HG02943 (cell line): ENCODE data around the gene ATP2C1.

Source experiments
- ATAC-seq: cut with Tn5 transposase; IDR thresholded peaks from one replicate; pipeline ENCODE4 v1.9.1; 2021; ENCODE audit warnings: mild to moderate bottlenecking, low read depth, moderate library complexity; ENCODE audit not compliant: unreplicated experiment

The ATP2C1 gene

DNA sequence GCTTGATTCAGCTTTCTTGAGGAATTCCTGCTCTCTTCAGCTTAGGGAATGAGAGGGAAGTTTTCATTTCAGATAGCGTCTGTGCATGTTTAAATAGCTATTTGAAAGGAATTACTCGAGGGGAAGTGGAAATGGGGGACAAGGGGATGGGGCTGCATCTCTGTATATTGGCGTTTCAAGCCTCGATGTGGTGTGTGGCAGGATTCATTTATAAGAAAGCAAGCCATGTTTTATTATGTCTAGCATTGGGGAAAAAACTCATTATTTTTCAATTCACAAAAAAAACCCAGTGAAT, 1.0 kb downstream of the ATP2C1 start:
- no peak for ATAC-seq

DNA sequence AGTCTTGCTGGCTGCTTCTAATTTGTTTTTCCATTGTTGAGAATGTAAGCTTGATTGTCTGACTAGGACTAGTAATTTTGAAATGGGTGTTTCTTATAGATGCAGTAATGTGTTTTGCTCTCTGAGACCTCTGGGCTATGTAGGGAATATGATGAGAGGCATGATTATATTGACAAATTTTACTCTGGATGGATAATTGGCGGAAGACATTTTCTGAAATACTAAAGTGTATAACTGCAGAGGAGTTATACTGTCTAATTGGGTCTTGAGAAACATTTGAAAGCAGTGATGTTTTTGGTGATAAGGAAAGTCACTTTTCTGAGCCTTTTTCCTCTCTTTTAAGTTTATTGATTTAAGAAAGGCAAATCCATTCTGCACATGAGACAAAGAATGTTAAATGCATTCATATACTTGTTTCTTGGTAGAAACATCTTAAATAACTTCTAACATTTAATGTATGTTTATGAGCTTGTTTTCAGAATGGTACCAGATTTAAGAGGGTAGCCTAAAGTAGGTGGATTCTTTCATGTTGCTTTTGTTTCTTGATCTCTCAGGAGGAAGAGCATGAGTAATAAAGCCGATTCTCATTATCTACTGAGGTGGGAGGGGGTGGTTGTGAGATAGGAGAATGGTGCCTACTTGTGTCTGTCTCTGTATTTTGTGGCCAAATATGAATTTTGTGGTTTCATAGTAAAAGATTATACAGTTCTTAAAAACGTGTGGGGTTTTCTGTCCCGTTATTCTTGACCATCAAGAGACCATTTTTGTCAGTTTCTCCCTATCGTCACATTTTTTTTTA, 2.0 kb downstream of the ATP2C1 start:
- no peak for ATAC-seq

DNA sequence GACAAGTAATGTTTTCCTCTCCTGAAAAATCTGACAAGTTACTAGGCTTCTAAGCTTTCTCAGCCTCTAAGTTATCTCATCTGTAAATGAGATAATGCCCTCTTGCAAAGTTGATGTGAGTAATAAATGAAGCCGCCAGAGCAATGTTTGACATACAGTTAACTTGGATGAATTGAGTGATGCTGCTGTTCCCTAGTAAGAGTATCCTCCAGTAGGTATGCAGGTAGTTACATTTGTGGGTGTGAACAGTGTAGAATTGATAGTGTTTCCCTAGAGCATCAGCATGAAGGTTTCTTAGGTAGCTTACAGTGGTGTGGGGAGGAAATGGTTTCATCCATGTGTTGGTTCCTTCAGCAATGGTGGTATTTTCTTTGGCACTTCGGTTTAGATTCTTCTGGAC, 3.4 kb downstream of the ATP2C1 start:
- ATAC-seq = no peak

GRCh38 chr3:130900959-130901358, 7.1 kb downstream of the ATP2C1 start:
- peak; percentile 45 for ATAC-seq

DNA sequence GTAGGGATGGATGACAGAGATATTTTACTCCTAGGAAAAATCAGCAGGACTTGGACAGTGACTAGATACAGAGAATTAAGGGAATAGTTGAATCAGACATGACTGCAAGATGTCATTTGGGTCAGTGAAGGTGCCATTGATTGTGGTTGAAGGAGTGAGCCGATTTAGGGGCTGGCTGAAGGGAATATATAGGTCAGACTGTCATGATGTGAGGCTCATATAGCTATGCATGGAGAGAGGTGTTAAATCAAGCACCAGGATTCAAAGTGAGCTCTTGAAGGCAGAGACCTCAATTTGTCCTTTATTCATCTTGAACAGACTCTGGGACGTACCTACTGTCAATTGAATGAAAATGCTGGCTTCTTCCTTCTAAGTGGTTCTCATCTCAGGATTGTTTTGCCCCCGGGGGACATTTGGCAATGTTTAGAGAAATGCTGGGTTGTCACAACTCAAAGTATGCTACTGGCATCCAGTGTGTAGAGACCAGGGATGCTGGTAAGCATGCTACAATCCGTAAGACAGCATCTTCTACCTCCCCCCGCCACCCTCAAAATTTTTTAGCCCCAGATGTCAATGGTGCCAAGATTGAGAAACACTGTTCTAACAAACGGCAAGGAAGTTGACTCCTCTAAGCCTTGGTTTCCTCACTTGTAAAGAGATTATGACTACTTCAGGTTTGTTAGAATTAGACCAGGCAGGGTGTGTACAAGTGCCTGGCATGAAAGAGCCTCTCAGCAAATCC, 7.8 kb downstream of the ATP2C1 start:
- ATAC-seq = no peak

DNA sequence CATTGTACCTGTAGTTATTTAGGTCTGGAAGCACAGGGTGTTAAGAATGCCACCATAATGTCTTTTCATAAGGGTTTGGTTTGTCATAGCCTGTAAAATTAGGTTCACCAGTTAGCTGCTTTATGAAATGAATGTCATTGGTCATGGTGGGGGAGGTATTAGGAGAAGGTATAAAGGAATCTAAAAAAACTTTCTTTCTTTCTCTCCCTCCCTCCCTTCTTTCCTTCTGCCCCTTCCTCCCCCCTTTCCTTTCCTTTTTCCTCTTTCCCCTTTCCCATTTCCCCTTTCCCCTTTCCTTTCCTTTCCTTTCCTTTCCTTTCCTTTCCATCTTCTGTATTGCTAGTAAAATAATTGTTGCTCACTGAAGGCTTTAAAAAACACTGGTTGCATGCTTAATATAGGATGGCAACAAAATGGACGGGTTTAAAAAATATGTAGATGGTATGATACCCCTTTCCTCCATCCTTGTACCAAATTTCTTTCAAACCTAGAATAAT, 9.6 kb downstream of the ATP2C1 start:
- ATAC-seq = no peak

DNA sequence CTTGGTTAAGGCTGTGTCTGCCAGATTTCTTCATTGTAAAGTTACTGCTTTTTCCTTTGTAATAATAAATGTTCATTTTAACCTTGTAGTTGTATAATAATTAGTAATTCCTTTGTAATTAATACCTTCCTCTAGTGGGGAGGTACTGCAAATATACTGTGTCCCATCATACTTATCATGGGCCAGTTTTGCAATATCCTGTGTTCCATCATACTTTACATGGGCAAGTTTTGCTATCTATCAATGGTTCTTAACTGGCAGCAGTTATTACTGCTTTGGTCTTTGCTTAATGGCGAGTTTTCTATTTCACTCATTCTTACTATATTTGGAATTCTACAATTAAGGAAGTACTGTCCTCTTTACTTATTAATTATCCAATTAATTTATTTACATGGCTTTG, 10.6 kb downstream of the ATP2C1 start:
- ATAC-seq = no peak

DNA sequence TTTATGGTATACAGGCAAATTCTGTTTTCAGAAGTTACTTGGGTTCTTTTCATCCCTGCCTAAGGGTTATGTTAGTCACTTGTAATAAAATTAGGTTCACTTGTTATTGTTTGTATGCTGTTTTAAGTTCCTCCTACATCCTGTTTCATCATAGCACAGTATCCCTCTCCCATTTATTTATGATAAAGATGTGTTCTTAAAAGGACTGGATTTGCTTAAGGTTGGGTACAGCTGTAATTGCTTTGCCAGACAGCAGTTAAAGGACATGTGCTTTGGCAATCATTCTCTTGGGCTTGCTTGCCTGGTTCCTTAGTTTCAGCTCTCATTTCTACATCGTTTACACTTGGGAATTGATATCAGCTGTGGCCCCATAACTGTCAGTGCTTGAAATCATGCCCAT, 11.7 kb downstream of the ATP2C1 start:
- no peak for ATAC-seq

DNA sequence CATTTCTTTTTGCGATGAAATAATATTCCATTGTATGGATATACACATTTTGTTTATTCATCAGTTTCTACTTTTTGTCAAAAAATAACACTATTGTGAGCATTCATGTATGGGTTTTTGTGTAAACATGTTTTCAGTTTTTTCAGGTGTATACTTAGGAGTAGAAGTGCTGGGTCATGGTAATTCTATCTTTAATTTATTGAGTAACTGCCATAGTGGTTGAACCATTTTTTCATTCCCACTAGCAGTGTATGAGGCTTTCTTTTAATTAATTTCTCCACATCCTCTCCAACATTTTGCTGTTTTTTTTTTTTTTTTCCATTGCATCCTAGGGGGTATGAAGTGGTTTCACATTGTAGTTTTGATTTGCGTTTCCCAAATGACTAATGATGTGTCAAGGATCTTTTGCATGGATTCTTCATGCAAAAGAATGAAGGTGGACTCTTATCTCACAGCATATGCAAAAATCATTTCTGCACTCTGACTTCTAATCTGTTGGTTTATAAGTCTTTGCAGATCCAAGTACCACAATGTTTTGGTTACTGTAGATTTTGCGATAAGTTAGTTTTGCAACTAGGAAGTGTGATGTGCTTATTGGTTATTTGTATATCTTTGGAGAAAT, 12.6 kb downstream of the ATP2C1 start:
- ATAC-seq = no peak

DNA sequence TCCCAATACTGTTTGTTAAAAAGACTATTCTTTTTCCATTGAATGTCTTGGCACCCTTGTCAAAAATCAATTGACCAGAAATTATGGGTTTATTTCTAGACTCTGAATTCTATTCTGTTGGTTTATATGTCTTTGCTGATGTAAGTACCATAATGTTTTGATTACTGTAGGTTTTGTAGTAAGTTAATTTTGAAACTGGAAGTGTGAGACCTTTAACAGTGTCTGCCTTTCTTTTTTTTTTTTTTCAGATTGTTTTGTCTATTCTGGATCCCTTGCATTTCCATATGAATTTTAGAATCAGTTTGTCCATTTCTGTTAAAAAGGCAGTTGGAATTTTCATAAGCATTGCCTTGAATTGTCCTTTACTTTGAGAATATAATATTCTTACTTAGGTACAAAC, 13.6 kb downstream of the ATP2C1 start:
- ATAC-seq = no peak

DNA sequence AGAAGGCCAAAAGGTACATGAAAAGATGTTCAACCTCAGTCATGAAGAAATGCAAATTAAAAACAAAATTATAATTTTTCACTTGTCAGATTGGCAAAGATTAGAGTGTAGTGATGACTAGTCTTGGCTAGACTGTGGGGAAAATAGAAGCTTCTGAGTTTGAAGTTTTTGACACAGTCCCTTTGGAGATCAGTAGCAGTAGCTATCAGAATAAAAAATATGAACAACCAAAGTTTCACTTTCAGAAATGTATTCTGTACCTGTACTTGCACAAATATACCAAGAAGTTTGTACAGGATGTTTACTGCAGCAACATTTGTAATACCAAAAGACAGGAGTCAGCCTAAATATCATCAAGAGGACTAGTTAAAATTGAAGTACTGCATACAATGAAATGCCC, 14.1 kb downstream of the ATP2C1 start:
- ATAC-seq = no peak

DNA sequence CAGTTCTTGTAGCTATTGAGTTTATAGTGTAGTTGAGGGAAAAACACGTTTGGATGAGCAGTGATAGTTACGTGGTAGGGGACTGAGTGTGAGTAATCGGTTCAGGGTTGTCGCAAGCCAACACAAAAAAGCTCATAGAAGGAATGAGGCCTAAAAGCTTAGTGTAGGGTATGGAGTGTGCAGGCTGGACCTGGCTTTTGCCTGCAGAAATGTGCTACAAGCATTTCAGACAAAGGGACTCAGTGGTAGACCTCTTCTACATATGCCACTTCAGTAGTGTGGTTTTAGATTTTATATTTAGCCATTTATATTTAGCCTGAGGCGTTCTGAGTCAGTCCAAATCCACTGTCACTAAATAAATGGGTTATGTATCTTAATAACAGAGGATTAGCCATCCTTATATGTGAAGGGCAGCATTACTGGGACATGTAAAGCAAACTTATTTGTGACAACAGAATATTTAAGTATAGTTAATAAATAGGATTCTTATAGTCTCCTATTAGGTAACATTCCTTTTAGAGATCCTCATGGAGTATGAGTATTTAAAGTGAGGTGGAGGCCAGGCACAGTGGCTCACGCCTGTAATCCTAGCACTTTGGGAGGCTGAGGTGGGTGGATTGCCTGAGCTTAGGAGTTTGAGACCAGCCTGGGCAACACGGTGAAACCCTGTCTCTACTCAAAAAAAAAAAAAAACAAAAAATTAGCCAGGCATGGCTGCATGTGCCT, 21.8 kb downstream of the ATP2C1 start:
- no peak for ATAC-seq

- no peak for ATAC-seq
Measured at GRCh38 chr3:130916507-130917167, 22.8 kb downstream of the ATP2C1 start.

GRCh38 chr3:130918328-130918727, 24.4 kb downstream of the ATP2C1 start:
- no peak for ATAC-seq

- no peak for ATAC-seq
Measured at GRCh38 chr3:130925628-130926027, 31.7 kb downstream of the ATP2C1 start.

GRCh38 chr3:130926504-130926903, 32.6 kb downstream of the ATP2C1 start:
- ATAC-seq = no peak

DNA sequence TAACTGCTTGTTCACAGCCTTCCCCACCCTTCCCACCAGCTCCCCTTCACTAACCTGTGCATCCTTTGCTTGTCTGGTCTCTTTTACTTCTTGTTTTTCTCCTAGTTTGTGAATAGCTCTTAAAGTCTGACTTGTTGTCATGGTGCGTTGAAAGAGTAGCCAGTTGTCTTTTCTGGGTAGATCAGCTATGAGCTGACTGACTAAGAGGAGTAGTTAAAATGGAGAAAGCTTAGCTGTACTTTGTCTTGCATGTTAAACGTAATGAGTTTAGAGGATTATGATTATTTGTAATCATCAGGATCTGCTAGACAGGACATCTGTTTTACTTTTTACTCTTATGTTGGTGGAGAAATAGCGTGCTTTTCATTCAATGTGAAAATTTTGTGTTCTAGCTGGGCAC, 35.9 kb downstream of the ATP2C1 start:
- ATAC-seq = no peak

GRCh38 chr3:130932979-130933378, 39.1 kb downstream of the ATP2C1 start:
- ATAC-seq = no peak

DNA sequence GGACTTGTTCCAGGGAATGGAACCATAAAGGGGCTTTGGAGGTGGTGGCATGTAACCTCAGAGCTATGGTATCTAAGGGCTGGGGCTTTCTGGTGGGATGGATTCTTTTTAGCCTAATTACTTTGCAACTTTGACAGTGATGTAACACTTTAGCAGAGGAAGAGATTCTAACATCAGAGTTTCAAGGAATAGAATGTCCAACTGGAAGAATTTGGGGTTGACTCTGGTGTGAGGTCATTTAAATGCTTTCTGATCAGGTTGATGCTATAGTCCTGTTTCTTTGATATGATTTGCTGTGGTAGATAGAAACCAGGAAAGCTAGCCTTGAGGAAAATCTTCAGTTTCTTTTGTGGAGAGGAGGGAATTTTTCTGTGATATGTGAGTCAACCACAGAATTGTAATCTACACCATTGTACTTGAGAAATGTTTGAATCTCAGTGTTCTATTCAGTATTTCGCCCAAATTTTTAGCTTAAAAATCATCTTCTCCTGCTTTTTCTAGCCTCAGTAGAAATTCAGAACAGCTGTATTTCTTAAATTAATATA, 40.0 kb downstream of the ATP2C1 start:
- ATAC-seq = no peak

GRCh38 chr3:130934442-130935089, 40.7 kb downstream of the ATP2C1 start:
- no peak for ATAC-seq
